GM18505 (cell line): ENCODE measurements around the gene GLRX3.
"Not testable (repeated sequence)": the region's sequence is repeated elsewhere in the genome, so short reads cannot be mapped to it uniquely, and the experiment has no call there.

Experiments used
- ATAC-seq: cut with Tn5 transposase; IDR thresholded peaks from one replicate; pipeline ENCODE4 v1.9.1; 2021; ENCODE audit not compliant: unreplicated experiment
- POLR2A ChIP-seq: IDR thresholded peaks from 4 replicates; pipeline ENCODE4 v1.6.1; 2011; ENCODE audit warnings: borderline replicate concordance; ENCODE audit not compliant: insufficient read depth, insufficient read length; ENCODE audit errors: extremely low read depth

The GLRX3 gene

DNA sequence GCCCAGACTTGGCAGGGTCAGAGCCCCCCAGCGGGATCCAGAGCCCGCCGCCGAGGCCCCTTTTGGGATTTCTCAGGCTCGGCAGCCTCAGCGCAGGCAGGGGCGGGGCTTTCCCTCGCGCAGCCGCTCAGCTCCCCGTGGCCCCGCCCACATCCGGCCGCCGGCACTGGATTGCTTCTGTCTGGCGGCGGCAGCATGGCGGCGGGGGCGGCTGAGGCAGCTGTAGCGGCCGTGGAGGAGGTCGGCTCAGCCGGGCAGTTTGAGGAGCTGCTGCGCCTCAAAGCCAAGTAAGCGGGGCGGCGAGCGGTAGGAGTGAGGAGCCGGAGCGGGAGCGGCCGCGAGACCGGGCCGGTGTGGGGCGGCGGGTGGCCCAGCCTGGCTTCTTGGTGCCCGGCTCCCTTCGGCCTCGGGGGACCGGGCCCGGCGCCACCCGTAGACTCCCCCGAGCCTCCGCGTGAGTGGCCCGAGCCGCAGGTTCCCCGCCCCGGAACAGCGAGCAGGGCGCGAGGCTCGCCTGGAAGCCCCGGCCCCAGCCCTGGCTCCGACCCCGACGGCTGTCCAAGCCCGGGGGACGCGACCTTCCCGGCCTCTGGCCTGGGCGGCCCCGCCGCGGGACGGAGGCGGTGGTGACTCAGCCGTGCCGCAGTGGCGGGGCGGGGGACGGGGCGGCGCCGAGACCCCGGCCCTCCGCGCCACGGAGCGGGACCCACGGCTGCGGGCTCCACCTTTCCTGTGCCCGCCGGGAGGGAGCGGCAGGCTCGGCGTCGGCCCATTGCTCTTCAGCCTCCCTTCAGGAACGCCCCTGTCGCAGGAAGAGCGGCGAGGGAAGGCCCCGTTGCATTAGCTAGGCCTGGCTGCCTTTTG, at the start of gene GLRX3:
Gene GLRX3, plus strand, starts transcription at position 166 of the 864 bp plus-strand sequence. Its CDS starts 30 bp downstream, at position 196.
- TF ChIP-seq POLR2A: peak; percentile 77
- peak; percentile 86 for ATAC-seq

DNA sequence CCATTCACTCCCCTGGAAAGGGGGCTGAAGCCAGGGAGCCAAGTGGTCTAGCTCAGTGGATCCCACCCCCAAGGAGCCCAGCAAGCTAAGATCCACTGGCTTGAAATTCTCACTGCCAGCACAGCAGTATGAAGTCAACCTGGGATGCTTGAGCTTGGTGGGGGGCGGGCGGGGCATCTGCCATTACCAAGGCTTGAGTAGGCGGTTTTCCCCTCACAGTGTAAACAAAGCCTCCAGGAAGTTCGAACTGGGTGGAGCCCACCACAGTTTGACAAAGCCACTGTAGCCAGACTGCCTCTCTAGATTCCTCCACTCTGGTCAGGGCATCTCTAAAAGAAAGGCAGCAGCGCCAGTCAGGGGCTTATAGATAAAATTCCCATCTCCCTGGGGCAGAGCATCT, 45.6 kb upstream of the GLRX3 start:
- ATAC-seq: not testable (repeated sequence)

DNA sequence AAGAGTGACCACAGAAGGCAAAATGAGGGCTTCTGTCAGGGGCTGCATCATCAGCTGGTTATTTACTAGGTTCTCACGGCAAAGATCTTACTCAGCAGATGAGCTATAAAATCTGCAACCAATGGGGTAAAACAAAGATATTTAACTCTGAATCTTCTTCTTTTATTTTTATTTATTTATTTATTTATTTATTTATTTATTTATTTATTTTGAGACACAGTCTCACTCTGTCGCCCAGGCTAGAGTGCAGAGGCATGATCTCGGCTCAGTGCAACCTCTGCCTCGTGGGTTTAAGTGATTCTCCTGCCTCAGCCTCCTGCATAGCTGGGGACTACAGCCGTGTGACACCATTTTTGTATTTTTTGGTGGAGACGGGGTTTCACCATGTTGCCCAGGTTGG, 36.8 kb upstream of the GLRX3 start:
- no peak for ATAC-seq
- TF ChIP-seq POLR2A: no peak

DNA sequence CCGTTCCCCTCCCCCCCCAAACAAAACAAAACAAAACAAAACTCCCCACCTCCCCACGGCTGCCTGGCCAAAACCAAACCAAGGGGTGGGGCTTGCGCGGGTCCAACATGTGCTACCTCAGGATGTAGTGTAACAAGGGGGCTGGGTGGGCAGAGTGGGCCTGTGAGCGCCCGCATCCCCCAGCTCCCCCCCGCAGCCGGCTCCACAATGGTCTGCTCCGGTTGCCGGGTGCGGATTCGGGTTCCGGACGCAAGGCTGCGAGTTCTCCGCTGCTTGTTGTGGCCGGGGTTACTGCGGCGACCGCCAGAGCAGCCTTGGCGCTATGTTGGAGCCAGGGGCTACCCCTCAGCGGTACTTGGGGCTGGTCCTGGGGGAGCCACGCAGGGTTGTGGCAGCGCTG, 30.5 kb upstream of the GLRX3 start:
- no peak for TF ChIP-seq POLR2A
- ATAC-seq: no peak

DNA sequence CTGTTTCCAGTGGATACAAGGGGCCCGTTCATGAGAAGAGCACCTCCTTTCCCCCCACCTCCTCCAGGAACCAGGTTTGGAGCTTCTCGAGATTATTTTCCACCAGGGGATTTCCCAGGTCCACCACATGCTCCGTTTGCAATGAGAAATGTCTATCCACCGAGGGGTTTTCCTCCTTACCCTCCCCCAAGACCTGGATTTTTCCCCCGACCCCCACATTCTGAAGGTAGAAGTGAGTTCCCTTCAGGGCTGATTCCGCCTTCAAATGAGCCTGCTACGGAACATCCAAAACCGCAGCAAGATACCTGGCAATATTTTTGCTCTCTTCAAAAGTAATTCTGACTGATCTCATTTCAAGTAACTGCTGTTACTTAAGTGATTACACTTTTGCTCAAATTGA, 28.0 kb upstream of the GLRX3 start:
- ATAC-seq: not testable (repeated sequence)

DNA sequence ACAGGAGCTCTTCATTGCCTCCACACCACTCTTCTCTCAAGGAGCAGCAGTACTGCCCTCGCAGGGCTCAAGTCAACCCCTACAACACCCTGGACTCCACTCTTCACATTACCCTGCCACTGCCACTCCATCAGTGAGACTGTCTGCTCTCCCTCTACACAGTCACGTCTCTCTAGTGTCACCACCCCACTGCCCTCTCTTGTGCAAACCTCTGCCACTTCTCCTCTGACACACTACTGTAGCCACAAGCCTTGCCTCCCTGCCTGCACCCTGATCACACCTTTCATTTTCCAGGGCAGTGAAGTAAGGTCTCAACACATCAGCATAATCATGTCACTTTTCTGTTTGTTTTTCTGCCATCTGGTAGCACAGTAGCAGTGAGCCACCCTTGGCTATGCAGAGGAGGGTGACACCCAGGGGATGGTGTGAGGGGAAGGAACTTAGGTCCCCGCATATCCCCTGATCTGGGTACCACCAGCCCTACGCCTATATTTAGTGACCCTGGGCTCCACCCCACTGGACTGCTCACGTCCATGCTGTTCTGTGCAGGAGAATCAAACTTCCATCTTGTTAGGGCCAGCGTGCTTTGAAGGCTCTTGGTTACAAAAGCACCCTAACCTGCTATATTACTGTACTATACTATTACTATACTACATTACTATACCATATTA, 27.1 kb upstream of the GLRX3 start:
- TF ChIP-seq POLR2A: no peak

DNA sequence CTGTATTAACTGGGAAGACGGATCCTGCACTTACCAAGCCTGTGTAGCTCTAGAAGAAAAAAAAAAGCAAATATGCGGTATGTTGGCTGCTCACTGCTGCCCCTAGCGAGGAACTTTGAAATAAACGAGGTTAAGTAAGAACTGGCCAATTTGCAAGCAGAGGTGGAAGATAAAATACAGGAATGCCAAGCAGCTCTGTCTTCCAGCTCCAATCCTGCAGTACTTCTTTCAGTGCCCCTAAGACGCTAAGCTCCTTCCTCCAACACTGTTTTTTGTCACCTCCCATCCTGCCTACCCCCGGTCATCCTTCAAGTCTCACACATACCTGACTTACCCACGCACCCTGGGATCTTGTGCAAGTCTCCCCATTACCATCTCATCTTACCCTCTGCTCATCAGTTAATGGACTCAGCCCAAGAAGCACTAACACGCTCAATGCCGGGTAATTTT, 26.4 kb upstream of the GLRX3 start:
- TF ChIP-seq POLR2A: no peak
- ATAC-seq: no peak

More for the DNA sequence above, 27.1 kb upstream of the GLRX3 start:
- no peak for ATAC-seq

DNA sequence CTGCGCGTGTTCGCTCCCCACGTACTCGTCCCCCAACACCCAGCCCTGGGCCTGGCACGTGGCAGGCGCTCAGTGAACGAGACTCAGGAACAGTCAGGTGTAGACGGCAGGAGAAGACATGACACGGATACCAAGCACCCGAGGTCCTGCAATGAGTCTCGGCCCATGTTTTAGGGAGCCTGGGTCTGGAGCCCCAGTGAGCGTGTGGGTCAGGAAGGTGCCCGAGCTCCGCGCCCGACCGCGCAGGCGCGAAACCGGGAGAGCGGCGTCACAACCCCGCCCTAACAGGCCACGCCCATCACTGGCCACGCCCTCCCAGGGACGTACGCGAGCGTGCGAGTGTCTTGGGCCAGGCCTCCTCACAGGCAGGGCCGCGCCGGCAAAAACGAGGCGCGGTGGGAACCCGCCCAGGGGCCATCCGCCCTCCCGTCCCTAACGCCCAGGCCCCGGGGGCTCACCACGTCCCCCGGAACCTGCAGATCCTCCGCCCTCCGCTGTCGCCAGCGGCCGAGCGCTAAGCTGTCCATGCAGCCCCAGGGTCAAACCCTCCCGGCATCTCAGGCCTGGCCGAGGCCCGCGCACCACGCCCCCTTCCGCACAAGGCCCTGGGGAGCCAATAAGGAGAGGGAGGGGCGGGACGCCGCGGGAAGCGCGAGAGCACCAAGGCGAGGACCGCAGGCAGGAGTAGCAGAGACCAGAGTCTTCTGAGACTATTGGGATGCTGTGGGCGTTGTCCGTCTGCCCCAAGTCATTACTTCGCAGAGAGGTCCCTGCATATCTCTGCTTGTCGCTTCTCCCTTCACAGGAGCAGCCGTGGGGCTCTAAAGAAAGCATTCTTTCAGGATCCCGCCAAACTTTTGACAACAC, 25.7 kb upstream of the GLRX3 start, which contains the start of gene C10orf143:
Gene C10orf143, minus strand, starts transcription at position 585 of the 867 bp plus-strand sequence. Its CDS starts 58 bp downstream, at position 527.
- peak; percentile 77 for TF ChIP-seq POLR2A
- ATAC-seq: peak; percentile 83

DNA sequence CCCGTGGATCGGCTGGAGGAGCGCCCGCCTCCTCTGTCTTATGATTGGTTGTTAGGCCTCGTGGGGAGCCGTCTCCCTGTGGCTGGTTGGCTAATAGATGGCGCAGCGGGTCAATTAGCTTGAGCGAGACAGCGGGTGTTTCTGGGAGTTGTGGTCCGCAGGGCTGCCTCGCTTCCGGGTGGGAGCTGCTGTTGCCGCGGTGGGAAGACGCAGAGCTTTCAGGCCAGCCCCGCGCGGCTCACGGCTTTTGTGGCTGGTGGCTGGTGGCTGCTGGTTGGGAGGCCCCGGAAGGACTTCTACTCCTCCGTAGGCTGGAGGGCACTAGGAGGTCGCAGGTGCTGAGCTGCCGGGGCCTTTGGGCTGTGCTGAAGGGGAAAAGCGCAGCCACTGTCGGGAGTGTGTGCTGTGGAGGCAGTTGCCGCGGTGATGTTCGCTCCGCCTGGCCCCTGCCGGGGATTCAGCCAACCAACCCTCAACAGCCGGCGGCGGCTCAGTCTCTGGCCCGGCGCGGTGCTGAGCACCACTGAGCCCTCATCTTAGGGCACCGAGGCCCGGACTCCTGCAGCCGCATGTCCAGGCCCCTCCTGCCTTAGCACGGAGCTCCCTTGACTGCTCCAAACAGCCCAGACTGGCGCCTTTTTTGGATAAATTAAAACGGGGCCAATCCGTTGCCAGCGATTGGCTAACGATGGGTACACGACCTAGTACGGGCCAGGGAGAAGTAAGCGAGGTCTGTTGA, 24.9 kb upstream of the GLRX3 start:
- ATAC-seq: peak; percentile 84
- TF ChIP-seq POLR2A: peak; percentile 74

DNA sequence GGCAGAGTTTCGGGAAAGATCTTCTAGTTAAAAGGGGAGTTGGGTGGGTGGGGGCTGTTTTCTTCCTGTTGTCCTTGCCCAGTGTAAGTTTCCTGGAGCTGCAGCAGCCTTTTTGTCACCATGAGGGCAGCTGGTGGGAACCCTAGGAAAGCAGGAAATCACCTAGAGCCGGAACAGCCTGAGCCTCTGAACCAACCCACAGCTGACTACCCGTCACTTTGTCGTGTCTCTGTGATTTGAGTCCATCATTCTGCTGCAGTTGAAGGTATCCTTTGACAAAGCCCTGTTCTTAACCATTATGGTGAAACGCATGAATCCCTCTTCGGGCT, 24.4 kb upstream of the GLRX3 start:
- no peak for TF ChIP-seq POLR2A
- no peak for ATAC-seq

DNA sequence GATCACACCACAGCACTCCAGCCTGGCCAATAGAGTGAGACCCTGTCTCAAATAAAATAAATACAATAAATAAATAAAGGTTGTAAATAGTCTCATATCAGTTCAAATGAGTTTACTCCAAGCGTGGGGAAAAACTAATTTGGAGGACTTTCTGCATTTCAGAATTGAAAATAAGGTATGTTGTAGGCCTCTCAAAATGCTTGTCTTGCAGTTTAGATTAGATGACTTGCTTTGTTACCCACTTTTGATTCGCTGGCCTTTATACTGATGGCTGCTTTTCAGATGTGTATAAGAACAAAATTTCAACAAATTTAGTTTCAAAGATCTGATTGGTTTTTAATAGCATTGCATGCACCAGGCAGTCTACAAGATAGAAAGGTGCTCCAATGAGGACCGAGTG, 23.4 kb upstream of the GLRX3 start:
- no peak for TF ChIP-seq POLR2A
- no peak for ATAC-seq

DNA sequence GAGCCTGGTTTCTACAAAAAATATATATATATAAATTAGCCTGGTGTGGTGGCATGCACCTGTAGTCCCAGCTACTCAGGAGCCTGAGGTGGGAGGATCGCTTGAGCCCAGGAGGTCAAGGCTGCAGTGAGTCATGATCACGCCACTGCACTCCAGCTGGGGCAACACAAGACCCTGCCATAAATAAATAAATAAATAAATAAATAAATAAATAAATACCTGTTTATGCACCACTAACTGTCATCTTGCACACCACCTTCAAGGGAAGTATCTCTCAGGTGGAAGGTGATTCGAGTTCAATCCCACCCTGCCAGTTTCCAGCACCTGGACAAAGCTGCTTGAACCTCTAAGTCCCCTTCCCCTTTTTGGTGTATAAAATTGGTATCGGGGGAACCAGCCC, 19.2 kb upstream of the GLRX3 start:
- ATAC-seq: not testable (repeated sequence)

DNA sequence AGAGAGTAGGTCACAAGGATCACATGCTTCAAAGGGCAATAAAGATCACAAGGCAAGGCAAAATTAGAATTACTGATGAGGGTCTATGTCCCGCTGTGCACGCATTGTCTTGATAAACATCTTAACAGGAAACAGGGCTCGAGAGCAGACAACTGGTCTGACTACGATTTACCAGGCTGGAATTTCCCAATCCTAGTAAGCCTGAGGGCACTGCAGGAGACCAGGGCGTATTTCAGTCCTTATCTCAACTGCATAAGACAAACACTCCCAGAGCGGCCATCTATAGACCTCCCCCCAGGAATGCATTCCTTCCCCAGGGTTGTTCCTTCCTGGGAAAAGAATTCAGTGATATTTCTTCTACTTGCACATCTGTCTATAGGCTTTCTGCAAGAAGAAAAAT, 18.7 kb upstream of the GLRX3 start:
- not testable (repeated sequence) for ATAC-seq
